IPS-18a (cell line): ENCODE measurements around the gene RAB3GAP2.
"Not testable (repeated sequence)": the region's sequence is repeated elsewhere in the genome, so short reads cannot be mapped to it uniquely, and the experiment has no call there.

Source experiments
- H3K27ac ChIP-seq: one replicate; pipeline ENCODE4 v1.5.1; 2013; ENCODE audit warnings: low read length
- H3K27me3 ChIP-seq: one replicate; pipeline ENCODE4 v1.6.1; 2013; ENCODE audit warnings: mild to moderate bottlenecking, low read length; ENCODE audit not compliant: control insufficient read depth, insufficient read depth
- H3K36me3 ChIP-seq: one replicate; pipeline ENCODE4 v1.6.1; 2013; ENCODE audit warnings: low read depth, low read length; ENCODE audit not compliant: control insufficient read depth
- H3K4me1 ChIP-seq: one replicate; pipeline ENCODE4 v1.6.1; 2013; ENCODE audit warnings: low read depth, low read length; ENCODE audit not compliant: control insufficient read depth
- H3K4me3 ChIP-seq: one replicate; pipeline ENCODE4 v1.5.1; 2013; ENCODE audit warnings: low read length
- H3K9ac ChIP-seq: one replicate; pipeline ENCODE4 v1.6.1; 2013; ENCODE audit warnings: mild to moderate bottlenecking, low read length, moderate library complexity
- H3K9me3 ChIP-seq: one replicate; pipeline ENCODE4 v1.6.1; 2013; ENCODE audit warnings: low read depth, low read length; ENCODE audit not compliant: control insufficient read depth

Gene RAB3GAP2, protein sequence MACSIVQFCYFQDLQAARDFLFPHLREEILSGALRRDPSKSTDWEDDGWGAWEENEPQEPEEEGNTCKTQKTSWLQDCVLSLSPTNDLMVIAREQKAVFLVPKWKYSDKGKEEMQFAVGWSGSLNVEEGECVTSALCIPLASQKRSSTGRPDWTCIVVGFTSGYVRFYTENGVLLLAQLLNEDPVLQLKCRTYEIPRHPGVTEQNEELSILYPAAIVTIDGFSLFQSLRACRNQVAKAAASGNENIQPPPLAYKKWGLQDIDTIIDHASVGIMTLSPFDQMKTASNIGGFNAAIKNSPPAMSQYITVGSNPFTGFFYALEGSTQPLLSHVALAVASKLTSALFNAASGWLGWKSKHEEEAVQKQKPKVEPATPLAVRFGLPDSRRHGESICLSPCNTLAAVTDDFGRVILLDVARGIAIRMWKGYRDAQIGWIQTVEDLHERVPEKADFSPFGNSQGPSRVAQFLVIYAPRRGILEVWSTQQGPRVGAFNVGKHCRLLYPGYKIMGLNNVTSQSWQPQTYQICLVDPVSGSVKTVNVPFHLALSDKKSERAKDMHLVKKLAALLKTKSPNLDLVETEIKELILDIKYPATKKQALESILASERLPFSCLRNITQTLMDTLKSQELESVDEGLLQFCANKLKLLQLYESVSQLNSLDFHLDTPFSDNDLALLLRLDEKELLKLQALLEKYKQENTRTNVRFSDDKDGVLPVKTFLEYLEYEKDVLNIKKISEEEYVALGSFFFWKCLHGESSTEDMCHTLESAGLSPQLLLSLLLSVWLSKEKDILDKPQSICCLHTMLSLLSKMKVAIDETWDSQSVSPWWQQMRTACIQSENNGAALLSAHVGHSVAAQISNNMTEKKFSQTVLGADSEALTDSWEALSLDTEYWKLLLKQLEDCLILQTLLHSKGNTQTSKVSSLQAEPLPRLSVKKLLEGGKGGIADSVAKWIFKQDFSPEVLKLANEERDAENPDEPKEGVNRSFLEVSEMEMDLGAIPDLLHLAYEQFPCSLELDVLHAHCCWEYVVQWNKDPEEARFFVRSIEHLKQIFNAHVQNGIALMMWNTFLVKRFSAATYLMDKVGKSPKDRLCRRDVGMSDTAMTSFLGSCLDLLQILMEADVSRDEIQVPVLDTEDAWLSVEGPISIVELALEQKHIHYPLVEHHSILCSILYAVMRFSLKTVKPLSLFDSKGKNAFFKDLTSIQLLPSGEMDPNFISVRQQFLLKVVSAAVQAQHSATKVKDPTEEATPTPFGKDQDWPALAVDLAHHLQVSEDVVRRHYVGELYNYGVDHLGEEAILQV (N-terminal part only)

DNA sequence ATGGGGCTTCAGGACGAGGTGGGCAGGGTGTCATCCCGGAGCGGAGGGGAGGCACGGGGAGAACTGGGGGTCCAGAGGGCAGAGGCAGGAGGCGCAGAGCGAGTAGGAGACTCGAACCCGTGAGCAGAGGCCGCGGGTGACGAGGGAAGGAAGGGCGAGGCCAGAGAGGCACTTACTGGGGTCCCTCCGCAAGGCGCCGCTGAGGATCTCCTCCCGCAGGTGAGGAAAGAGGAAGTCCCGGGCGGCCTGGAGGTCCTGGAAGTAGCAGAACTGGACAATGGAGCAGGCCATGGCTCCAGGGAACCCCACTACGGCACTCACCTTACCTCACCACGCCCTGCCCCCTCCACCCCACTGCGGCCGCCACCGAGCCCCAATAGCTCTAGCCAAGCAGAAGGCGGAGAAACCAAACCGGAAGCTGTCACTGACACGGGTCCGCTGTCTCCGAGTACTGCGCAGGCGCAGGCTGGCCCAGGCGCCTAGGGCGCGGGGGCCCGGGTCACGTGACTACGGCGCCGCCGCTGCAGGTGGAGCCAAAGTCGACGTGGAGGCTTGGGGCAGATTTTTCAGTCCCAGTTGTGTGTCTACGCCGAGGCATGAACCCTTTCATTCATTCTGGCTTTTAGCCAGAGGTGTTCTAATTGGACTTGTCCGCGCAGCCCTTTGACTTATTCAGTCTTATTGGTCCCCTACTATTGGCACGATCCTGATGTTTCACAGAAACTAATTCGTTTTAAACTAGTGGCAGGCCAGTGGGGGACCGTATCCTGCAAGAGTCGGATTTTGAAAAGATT is at the start of gene RAB3GAP2:
Gene RAB3GAP2 (minus strand): TSS at position 407 of the 794 bp plus-strand sequence. CDS start 116 bp downstream, at position 291.
- Histone ChIP-seq H3K27me3 (no peaks in the 10 kb centered on the region), H3K9ac (peak within 1 kb of the TSS; percentile 96), H3K27ac (peak within 1 kb of the TSS; percentile 91), H3K36me3 (peaks cover 9% of the 10 kb centered on the region), H3K4me1 (peaks cover 39% of the 10 kb centered on the region), H3K4me3 (peak within 1 kb of the TSS; percentile 92), H3K9me3 (no peaks in the 10 kb centered on the region)

DNA sequence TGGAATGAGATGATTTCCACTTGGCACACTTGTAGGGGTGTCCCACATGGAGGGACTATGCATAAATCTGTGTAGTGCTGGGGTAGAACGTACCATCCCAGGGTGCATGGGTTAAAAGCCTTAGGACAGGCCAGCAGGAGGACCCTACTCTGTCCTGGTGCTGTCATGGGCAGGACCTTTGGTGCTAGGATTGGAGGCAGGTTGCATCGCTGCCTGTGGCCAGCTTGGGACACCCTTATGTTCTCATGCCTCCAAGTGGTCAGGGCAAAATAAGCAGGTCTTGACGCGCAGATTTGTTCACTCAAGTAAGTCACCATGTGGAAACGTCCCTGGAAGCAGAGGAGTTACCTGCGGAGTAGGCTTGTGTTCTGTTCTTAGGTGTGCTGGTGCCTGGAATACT is 49.5 kb upstream of the RAB3GAP2 start:
- Histone ChIP-seq H3K27ac (no peak overlapping the region), H3K9me3 (no peaks in the 10 kb centered on the region), H3K4me1 (peaks cover 3% of the 10 kb centered on the region)

DNA sequence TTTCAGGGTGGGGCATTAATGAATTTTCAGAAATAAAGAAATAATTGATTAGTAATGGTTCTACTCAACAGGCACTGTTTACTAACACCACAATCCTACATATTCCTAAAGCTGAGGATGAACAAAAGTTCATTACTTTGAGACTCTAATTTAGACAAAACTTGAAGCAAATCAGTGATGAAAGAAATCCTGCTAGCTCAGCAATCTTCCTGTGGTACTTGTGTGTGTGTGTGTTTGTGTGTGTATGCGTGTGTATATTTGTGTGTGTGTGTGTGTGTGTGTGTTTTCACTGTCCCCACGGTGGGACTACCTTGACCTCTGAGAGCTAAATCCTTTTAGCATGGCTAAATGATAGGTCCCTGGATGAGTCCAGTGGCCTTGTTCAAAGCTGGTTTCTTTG is 48.5 kb upstream of the RAB3GAP2 start:
- Histone ChIP-seq H3K27me3 (no peaks in the 10 kb centered on the region), H3K36me3 (no peaks in the 10 kb centered on the region), H3K4me1 (peaks cover 3% of the 10 kb centered on the region), H3K9me3 (no peaks in the 10 kb centered on the region), H3K27ac (no peak overlapping the region), H3K4me3 (no peak overlapping the region), H3K9ac (no peak overlapping the region)

More for the DNA sequence above, 49.5 kb upstream of the RAB3GAP2 start:
- Histone ChIP-seq H3K27me3 (no peaks in the 10 kb centered on the region), H3K36me3 (no peaks in the 10 kb centered on the region), H3K9ac (no peak overlapping the region), H3K4me3 (no peak overlapping the region)

DNA sequence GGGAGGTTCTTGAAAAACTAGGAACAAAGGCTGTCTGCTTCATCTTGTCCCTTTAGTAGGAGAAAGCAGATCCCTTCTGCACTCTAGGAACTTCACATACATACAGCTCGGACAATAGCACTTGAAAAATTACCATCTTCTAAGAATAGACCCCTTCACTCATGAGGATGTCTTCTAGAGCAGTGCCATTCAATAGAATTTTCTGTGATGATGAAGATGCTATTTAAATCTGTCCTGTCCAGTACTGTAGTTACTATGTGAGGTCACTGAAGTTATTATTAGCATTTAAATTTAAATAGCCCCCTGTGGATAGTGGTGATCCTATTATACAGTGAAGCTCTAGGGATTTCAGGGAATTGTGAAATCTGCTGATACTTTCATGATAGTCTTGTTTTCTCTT is 46.4 kb upstream of the RAB3GAP2 start:
- Histone ChIP-seq H3K9ac (no peak overlapping the region), H3K36me3 (no peaks in the 10 kb centered on the region), H3K9me3 (no peaks in the 10 kb centered on the region), H3K4me3 (no peak overlapping the region), H3K27me3 (no peaks in the 10 kb centered on the region), H3K4me1 (peaks cover 3% of the 10 kb centered on the region), H3K27ac (no peak overlapping the region)

DNA sequence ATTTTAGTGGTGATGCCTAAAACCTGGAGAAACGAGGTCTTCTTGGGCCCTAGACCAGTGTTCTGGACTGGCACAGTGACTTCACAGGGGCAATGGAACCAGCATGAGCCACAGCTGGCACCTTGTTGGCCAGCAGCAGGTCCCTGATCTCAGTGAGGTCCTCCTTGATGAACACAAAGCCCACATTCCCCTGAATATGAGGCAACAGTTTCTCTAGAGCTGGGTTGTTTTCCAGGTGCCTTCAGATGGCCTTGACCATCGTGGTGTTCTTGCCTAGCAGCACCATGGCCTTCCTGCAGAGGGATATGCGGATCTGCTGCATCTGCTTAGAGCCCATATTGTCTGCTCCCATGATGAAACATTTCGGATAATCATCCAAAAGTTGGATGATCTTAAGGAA is 44.9 kb upstream of the RAB3GAP2 start:
- H3K27me3 ChIP-seq = no peaks in the 10 kb centered on the region
- H3K36me3 ChIP-seq = no peaks in the 10 kb centered on the region
- H3K4me3 ChIP-seq = no peak overlapping the region

DNA sequence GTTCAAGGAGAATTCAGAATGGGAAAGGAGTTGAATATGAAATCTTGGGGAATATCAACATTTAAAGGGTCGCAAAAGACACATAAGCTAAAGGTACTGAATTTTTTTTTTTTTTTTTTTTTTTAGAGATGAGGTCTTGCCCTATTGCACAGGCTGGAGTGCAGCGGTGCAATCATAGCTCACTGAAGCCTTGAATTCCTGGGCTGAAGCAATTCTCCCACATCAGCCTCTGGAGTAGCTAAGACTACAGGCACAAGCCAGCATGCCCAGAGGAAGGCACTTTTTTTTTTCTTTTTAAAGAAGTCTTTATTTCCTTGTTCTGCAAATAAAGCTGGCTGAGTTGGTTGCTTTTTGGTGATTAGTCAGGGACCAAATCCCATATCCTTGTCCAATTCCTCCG is 44.1 kb upstream of the RAB3GAP2 start:
- Histone ChIP-seq H3K36me3 (no peaks in the 10 kb centered on the region), H3K4me1 (peaks cover 3% of the 10 kb centered on the region), H3K9ac (no peak overlapping the region), H3K27me3 (no peaks in the 10 kb centered on the region), H3K9me3 (no peaks in the 10 kb centered on the region), H3K27ac (no peak overlapping the region), H3K4me3 (no peak overlapping the region)

More for the DNA sequence above, 44.9 kb upstream of the RAB3GAP2 start:
- Histone ChIP-seq H3K9me3 (no peaks in the 10 kb centered on the region), H3K9ac (no peak overlapping the region), H3K4me1 (peaks cover 3% of the 10 kb centered on the region), H3K27ac (no peak overlapping the region)

DNA sequence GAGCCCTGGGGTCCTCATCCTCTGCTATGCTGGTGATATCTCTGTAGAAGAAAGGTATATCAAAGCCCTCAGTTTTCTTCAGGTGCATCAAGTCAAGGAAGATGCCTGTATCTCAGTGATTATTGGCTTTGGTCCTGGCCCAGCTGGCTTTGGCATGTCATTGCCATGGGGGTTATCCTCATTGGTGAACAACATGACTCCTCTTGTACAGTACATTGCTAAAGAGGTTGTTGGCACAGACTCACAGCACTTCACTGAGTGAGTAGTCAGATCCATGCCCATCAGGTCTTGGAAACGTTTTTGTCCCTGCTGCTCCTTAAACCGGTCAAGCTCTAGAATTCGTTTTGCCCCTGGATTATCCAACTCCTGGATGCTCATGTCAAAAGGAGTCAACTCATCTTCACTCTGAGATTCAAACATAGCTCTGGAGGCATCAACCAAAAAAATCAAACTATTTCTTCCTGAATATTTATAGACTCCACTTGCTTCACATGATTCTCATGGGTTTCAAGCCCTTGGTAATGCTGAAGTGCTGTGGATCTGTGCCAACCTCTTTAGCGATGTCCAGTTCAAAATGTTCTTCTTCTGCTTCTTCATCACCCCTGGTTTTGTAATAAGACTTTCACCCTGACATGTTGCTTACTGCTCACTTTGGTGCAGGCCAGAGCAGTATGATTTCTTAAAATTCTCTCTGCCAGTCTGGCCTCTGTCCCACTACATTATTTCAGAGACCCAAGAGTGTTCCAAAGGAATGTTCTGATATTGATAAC is 43.0 kb upstream of the RAB3GAP2 start:
- Histone ChIP-seq H3K9ac (no peak overlapping the region), H3K4me1 (peaks cover 3% of the 10 kb centered on the region), H3K27ac (no peak overlapping the region), H3K9me3 (no peaks in the 10 kb centered on the region), H3K4me3 (no peak overlapping the region), H3K36me3 (no peaks in the 10 kb centered on the region), H3K27me3 (no peaks in the 10 kb centered on the region)

DNA sequence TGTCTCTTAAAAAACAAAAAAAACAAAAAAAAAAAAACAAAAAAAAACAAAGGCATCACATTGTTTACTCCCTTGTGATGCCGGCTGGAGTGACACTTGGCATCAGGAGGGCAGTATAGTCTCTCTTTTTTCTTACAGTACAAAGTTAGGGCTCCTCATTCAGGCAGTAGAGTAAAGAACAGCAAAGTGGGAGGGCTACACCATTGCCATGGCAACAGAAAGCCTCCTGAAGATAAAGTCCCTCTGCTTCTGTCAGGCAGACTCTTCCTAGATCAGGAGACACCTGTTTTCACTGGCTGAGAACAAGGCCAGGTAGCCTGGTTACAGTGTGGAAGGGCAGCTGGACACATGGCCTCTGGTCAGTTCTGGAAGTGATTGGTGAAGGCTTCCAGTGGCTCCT is 41.3 kb upstream of the RAB3GAP2 start:
- no peak overlapping the region for H3K4me3 ChIP-seq
- H3K27ac ChIP-seq = no peak overlapping the region
- no peaks in the 10 kb centered on the region for H3K27me3 ChIP-seq
- H3K9ac ChIP-seq = no peak overlapping the region
- peaks cover 3% of the 10 kb centered on the region for H3K4me1 ChIP-seq
- H3K9me3 ChIP-seq = no peaks in the 10 kb centered on the region
- H3K36me3 ChIP-seq = no peaks in the 10 kb centered on the region

DNA sequence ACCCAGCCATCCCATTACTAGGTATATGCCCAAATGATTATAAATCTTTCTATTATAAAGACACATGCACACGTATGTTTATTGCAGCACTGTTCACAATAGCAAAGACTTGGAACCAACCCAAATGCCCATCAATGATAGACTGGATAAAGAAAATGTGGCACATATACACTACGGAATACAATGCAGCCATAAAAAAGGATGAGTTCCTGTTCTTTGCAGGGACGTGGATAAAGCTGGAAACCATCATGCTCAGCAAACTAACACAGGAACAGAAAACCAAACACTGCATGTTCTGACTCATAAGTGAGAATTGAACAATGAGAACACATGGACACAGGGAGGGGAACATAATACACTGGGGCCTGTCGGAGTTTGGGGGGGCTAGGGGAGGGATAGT is 37.9 kb upstream of the RAB3GAP2 start:
- H3K9me3 ChIP-seq, H3K27me3 ChIP-seq, H3K36me3 ChIP-seq, H3K9ac ChIP-seq, H3K4me3 ChIP-seq, H3K27ac ChIP-seq, H3K4me1 ChIP-seq: not testable (repeated sequence)

DNA sequence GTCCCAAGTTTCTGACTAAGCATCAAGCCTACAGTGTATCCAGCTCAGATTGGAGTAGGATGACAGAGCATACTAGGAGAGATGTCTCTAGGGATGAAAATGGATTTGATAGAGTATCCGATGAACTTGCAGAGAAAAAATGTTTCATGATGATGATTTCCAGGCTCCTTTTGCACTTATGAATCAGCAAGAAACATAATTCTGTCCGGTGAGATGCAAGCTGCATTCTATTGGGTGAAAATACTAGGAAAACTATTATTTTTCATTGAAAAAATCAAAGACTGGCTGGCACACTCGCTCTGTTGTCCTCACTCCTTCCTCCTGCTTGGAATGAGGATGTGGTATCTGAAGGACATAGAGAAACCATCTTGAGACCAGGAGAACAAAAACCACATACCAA is 35.4 kb upstream of the RAB3GAP2 start:
- no peak overlapping the region for H3K9ac ChIP-seq
- no peaks in the 10 kb centered on the region for H3K9me3 ChIP-seq
- no peaks in the 10 kb centered on the region for H3K4me1 ChIP-seq

More for the DNA sequence above, 35.4 kb upstream of the RAB3GAP2 start:
- Histone ChIP-seq H3K27ac (no peak overlapping the region), H3K4me3 (no peak overlapping the region), H3K27me3 (no peaks in the 10 kb centered on the region), H3K36me3 (no peaks in the 10 kb centered on the region)
